HG03469 (cell line): Measurements from ENCODE around the gene RHNO1.
A peak's percentile ranks its signal among the peaks of the same experiment; 100 is the strongest.

Experiments
- ATAC-seq: cut with Tn5 transposase; IDR thresholded peaks from one replicate; pipeline ENCODE4 v1.9.1; 2021; ENCODE audit warnings: mild to moderate bottlenecking, moderate library complexity, moderate number of reproducible peaks; ENCODE audit not compliant: unreplicated experiment

The RHNO1 gene

GRCh38 chr12:2877047-2877952 is at the start of gene RHNO1, which contains the start of gene FOXM1:
RHNO1 (plus strand) TSS chr12:2877223; CDS start chr12:2885367, 8,144 bp downstream.
FOXM1 (minus strand) TSS chr12:2877174; CDS start chr12:2874478, 2,696 bp downstream.
- ATAC-seq = peak; percentile 40

- ATAC-seq = no peak
Observed at GRCh38 chr12:2829275-2829674, 47.7 kb upstream of the RHNO1 start.

- no peak for ATAC-seq
Observed at GRCh38 chr12:2832550-2833127, 44.4 kb upstream of the RHNO1 start.

- no peak for ATAC-seq
Observed at GRCh38 chr12:2833327-2833726, 43.7 kb upstream of the RHNO1 start.

- ATAC-seq = no peak
Observed at GRCh38 chr12:2833810-2834209, 43.2 kb upstream of the RHNO1 start.

GRCh38 chr12:2834581-2835491 is 42.2 kb upstream of the RHNO1 start, which contains the start of gene NRIP2:
NRIP2 (minus strand) TSS chr12:2835035; CDS start chr12:2834983, 52 bp downstream.
- ATAC-seq = no peak

- ATAC-seq = no peak
Observed at GRCh38 chr12:2835691-2836403, 41.2 kb upstream of the RHNO1 start.

GRCh38 chr12:2836574-2836973 is 40.4 kb upstream of the RHNO1 start:
- no peak for ATAC-seq

GRCh38 chr12:2841056-2841650 is 35.9 kb upstream of the RHNO1 start:
- ATAC-seq = no peak

GRCh38 chr12:2842948-2843347 is 34.1 kb upstream of the RHNO1 start:
- ATAC-seq = no peak

GRCh38 chr12:2844786-2845185 is 32.2 kb upstream of the RHNO1 start:
- ATAC-seq = no peak

GRCh38 chr12:2845280-2845679 is 31.7 kb upstream of the RHNO1 start:
- ATAC-seq = no peak

- ATAC-seq = no peak
Observed at GRCh38 chr12:2851931-2852330, 25.1 kb upstream of the RHNO1 start.

GRCh38 chr12:2853626-2854025 is 23.4 kb upstream of the RHNO1 start:
- no peak for ATAC-seq

GRCh38 chr12:2854669-2855453 is 22.2 kb upstream of the RHNO1 start:
- ATAC-seq = no peak

GRCh38 chr12:2855546-2855945 is 21.5 kb upstream of the RHNO1 start:
- ATAC-seq = no peak

GRCh38 chr12:2856051-2856450 is 21.0 kb upstream of the RHNO1 start:
- ATAC-seq = no peak

GRCh38 chr12:2857021-2857431 is 20.0 kb upstream of the RHNO1 start, which contains the start of gene TEX52:
TEX52 (minus strand) TSS chr12:2857039; CDS start chr12:2857026, 13 bp downstream.
- ATAC-seq = no peak

GRCh38 chr12:2857576-2857975 is 19.4 kb upstream of the RHNO1 start:
- no peak for ATAC-seq
